HFF-Myc (cell line): ENCODE results near the gene UBE3A.

Source experiments
- DNase-seq: peaks from one replicate; pipeline ENCODE4 v3.0.0-alpha.2; 2011; ENCODE audit warnings: low read depth; ENCODE audit errors: extremely low read depth
- H3K4me3 ChIP-seq: replicated peaks from 2 replicates; pipeline ENCODE4 v1.5.1; 2011; ENCODE audit warnings: low read depth, mild to moderate bottlenecking, control low read depth, low read length
- CTCF ChIP-seq: IDR thresholded peaks from 2 replicates; pipeline ENCODE4 v1.5.1; 2012; ENCODE audit warnings: mild to moderate bottlenecking, low read depth, low read length, control low read depth; ENCODE audit errors: missing control alignments

UBE3A gene

GRCh38 chr15:25433118-25433865 lies 5.5 kb downstream of the UBE3A start:
- H3K4me3 ChIP-seq = no peak overlapping the region
- no peak for TF ChIP-seq CTCF
- DNase-seq = no peak

- H3K4me3 ChIP-seq = no peak overlapping the region
- no peak for TF ChIP-seq CTCF
- DNase-seq = no peak
Measured at GRCh38 chr15:25431836-25432561, 6.8 kb downstream of the UBE3A start.

GRCh38 chr15:25427861-25428260 lies 11.0 kb downstream of the UBE3A start:
- TF ChIP-seq CTCF = no peak
- no peak for DNase-seq
- no peak overlapping the region for H3K4me3 ChIP-seq

DNA sequence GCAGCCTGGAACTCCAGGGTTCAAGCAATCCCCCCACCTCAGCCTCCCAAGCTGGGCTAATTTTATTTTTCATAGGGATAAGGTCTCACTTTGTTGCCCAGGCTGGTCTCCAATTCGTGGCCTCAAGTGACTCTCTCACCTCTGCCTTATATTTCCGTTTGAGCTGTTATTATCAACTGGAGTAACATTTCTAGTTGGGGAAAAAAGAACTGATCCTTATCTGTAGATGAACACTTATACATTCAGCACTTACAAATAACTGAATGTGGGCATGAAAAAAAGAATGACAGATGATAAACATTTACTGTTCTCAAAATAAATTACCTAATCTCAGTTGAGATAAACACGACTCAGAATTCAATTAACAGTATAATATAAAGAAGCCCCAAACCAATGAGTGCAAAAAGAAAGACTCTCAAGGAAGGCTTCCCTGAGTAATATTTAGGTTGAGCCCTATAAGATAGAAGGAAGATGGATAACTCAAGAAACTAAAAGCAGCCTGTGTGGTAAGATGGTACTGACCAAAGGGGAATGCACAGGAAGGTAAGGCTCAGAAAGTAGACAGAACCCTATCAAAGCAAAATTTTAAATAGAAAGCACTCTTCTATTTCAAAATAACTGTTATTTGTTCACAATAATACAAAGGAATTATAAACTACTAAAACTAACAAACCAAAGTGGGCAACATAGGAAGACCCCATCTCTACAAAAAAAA lies 11.8 kb downstream of the UBE3A start:
- no peak overlapping the region for H3K4me3 ChIP-seq
- no peak for TF ChIP-seq CTCF
- DNase-seq = no peak

DNA sequence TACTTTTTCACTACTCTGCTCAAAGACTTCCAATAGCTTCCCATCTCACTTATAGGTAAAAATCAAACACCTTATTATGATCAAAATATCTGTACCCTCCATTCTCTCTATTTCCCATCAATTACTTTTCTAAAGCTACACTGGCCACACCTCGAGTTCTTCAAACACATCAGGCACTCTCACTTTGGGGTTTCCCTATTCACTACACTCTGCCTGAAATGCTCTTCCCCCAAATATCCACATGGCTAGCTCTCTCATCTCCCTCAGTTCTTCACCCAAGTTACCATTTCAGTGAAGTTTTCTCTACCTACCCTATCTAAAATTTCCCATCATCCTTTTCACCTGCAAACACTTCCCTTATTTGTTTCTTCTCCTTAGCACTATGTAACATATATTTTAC lies 14.8 kb downstream of the UBE3A start:
- TF ChIP-seq CTCF = no peak
- no peak overlapping the region for H3K4me3 ChIP-seq
- DNase-seq = no peak

DNA sequence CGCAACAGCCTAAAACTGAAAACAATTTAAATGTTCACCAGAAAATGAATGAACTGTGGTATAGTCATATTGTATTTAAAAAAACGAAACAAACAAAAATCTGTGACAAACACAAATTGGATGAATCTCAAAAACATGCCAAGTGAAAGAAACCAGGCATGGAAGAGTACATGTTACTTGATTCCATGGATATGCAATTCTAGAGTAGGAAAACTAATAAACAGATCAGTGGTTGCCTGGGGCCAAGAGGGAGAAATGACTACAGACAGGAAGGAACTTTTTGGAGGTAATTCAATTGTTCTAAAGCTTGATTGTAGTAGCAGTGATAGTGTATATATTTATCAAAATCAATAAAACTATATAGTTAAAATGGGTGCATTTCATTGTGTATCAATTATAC lies 16.8 kb downstream of the UBE3A start:
- H3K4me3 ChIP-seq = no peak overlapping the region
- TF ChIP-seq CTCF = no peak
- no peak for DNase-seq
